Activated T-helper 1 cell treated with anti-CD3 and anti-CD28 coated beads, Interleukin-2, amount 50 U/mL, for 16 hours (primary cell): Measurements from ENCODE around the gene GLIS2.

Source experiments
- DNase-seq, 2 donors: peaks; one replicate each; pipeline ENCODE4 v3.0.0-alpha.2; 2020; ENCODE audit warnings: low read depth in 1 of 2, low spot score in 1 of 2

The GLIS2 gene

DNA sequence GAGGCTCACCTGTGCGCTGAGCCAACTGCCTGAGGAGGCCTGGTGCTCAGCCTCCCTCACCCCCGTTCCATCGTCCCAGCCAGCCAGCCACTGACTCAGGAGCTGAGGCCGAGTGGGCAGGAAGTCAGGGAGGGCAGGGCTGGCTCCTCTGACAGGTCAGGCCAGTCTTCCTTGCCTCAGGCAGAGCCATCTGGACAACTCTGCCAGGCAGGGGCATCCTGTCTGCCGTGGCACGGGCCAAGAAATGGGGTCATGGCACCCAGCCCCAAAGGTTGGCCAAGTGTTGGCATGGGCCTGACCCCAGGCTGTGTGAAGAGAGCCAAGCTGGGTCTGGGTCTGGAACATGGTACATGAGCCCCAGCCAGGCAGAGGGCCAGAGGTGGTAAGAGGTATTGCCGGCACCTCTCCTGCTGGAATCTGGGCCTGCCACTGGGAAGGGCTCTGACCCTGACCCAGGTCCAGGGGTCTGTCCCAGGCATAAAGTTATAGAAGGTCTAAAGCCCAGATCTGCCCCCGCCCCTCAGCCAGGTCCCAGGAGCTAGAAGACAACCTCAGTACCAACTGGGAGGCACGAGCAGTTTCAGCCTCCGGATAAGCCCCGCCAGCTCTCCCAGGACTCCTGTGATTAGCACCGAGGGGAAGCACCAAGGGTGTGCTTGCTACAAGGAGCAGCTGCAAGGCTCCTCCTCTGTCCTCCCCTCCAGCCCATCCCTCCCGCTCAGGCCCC, 53.3 kb downstream of the GLIS2 start:
- DNase-seq = no peak

DNA sequence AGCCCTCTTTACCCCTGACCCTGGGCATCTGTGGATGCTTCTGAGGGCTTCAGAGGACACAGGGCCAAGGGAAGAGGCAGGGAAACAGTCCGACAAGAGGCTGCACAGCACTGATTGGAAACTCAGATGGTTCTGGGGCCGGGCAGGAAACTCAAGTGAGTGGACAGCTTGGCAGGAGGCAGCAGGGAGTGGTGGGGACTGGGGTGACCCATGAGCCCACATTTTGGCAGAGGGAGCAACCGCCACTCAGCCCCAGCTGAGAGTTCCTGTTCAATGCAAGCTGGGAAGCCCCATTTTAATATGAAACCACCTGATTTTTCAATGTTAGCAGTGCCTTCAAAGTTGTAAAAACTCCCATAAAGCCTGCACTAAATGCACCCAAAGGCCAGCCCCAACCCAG, 54.3 kb downstream of the GLIS2 start:
- DNase-seq = no peak

DNA sequence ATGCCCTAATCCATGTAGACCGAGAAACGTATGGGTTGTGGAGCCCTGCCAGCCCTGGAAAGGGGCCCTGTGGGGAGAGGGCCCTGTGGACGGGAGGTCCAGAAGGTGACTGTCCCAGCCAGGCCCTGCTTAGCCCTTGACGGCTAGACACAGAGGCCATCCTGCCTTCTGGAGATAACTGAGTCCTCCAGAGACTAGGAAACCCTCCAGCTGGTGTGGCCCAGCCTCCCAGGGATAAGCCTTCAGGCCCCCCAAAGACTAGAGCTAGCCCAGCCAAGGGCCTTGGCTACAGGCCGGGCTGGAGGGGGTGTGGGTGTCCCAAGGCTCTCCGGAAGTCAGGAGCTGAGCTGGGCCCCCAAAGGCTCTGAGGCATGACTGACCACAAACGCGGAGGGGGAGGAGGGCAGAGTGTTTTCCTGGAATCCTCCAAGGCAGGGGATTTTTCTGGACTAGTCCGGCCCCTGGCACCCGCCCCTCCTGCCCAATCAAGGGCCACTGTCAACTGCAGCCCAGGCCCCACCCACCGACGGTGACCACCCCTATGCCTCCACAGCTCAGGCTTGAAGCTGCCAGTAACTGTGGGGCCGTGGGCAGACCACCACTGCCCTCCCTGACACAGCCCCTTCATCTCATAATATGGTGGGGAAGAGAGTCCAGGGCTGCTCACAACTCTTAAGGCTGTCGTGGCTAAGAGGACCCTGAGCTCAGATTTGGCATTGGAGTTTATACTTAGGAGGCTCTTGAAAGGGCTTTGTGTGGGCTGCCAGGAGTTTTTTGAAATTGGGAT, 54.9 kb downstream of the GLIS2 start:
- no peak for DNase-seq

DNA sequence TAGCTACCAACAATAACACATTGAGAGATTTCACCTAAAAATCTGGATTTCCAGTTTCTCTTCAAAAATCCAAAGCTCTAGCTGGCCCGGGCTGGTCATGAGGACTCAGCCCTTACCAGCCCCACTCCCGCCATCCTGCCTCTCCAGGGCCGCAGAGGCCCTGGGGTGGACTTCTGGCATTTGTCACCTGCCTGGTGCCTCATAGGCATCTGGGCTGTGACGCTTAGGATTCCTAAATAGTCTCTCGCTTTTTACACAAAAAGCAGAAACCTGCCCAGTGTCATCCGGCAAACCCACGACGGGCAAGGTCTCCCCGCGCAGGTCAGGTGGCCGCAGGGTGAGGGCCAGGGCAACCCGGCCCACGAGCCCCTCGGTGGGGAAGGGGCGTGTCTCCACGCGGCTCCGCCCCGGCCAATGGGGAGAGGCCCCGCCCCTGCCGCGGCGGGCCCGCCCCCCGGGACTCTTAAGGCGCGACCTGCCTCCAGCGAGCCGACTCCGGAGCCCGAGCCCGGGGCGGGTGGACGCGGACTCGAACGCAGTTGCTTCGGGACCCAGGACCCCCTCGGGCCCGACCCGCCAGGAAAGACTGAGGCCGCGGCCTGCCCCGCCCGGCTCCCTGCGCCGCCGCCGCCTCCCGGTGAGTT, 55.6 kb downstream of the GLIS2 start, which contains the start of gene VASN:
VASN (plus strand) TSS at position 492 of the 644 bp plus-strand sequence. CDS start 9,030 bp downstream, outside the sequence.
- peak; percentile 37 to 63 for DNase-seq

DNA sequence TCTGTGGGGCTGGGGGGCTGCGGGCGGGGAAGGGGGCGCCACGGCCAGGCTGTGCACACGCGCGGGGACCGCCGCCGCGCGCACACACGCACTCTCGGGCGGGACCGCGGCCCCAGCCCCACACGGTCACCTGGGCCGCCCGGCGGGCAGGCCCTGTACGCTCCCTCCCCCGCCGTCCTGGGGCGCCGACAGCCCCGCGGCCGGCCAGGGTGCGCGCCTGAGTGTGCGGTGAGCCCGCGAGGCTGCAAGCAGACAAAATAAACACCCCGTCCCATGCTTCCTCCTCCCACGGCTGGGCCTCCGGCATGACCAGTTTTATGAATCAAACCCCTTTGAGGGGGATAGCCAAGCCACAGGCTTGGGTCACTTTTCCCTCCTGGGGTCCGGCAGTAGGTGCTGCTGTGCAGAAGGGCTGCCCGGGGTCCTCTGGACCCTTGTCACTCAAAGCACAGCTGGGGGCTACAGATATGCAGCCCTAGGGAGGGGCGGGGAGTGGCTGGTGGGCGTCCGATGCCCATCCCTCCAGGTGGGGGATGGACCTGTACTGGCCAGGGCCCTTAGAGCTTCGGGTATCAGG, 56.2 kb downstream of the GLIS2 start:
- DNase-seq = no peak

DNA sequence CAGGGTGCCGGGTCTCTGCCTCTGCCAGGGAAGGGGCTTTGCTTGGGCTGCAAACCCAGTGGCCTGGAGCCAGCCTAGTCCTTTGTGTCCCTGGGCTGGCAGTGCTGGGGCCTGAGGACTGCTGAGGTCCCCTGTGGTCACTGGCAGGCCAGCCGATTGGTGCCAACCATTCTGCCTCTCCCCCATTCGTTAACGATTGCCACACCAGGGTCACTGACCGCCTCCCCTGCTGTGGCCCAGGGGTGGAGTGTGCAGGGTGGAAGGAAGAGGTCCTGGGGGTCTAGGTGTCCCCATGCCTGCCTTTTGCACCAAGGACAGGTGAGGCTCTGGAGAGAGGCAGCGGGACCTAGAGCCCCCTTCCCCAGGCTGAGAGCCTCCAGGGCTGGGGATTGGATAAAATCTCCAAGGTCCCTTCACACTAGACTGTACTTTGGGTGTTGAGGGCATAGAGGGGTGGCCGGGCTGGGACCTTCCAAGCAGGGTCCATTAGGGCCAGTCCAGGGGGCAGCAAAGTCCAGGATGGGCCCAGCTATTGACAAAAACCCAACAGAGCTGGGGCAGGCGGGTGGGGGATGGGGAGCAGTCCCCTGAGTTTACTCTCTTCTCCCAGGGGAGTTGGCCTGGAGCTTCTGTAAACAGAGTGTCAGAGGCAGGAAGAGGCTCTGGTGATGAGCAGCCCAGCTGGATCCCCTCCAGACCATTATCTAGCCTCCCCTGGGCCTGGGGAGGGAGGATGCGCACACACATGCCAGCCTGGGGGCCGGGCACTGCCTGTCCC, 56.9 kb downstream of the GLIS2 start:
- no peak for DNase-seq

DNA sequence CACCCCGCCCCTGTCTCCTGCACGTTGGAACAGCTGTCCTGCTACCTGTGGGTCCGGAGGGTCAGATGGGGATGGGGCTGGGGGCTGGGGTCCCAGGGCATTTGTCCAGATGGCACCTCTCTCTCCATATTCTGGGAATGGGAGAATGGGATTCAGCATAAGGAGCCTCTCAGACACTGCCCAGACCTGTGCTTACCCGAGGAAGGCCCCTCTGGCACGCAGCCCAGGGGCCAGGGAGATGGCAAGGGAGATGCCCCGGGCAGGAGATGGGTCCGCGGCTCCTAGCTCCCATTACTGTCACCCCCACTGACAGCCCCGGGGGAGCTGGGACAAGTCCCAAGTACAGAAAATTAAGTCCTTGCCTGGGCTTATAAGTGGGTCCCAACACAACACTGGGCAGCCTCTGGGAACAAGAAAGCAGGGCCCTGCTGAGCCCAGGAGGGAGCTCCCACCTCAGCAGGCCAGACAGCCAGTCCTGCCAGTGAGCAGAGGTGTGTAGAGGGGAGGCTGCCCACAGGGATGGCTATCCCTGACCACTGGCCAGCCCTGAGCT, 57.6 kb downstream of the GLIS2 start:
- no peak for DNase-seq

DNA sequence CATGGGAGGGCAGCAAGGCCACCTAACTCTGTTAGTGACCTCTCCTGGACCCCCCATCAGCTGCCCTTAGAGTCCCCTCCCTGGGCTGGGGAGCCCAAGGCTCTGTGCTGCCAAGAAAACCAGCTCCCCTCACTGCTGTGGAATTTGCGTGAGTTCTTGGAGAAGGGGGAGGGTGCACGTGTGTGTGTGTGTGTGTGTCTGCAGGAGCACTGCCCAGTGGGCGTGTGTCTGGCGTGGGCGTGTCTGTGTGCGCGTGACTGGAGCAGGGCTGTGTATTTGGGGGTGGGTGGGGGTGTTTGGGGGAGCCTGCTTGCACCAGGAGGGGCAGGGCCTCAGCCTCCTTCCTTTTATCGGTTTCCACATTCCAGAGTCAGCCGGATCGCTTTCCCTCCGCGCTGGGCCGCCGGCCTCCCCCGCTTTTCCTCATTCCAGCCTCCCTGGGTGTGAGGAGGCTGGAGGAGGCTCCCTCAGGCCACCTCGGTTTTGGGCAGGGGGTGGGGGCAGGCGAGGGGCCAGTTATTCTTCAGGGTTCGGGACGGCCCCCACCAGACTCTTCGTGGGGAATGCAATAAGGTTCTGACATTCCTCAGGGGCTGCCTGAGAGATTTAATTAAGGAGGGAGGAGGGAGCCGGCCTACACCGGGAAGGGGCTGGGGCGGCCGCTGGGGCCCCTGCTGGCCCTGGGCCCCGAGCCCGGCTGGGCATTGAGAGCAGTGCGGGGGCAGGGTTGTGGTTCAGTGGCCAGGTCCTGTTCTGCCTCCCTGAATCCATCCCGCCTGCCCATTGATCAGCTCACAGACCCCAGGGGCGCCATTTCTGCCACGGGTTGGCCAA, 58.3 kb downstream of the GLIS2 start:
- no peak for DNase-seq

DNA sequence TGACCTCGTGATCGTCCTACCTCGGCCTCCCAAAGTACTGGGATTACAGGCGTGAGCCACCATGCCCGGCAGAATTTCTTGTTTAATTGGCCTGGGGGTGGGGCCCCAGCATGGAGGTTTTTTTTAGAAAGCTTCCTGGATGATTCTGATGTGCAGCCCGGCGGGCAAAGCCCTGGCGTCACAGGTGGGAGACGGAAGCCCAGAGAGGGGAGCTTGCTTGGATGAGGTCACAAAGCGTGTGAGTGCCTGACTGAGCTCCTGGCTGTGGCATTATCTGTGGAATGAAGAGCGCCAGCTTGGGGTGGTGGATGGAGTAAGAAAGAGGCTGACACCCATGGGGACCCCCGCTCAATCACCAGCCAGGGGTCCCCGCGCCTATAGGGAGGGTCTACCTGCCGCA, 59.9 kb downstream of the GLIS2 start:
- no peak for DNase-seq

DNA sequence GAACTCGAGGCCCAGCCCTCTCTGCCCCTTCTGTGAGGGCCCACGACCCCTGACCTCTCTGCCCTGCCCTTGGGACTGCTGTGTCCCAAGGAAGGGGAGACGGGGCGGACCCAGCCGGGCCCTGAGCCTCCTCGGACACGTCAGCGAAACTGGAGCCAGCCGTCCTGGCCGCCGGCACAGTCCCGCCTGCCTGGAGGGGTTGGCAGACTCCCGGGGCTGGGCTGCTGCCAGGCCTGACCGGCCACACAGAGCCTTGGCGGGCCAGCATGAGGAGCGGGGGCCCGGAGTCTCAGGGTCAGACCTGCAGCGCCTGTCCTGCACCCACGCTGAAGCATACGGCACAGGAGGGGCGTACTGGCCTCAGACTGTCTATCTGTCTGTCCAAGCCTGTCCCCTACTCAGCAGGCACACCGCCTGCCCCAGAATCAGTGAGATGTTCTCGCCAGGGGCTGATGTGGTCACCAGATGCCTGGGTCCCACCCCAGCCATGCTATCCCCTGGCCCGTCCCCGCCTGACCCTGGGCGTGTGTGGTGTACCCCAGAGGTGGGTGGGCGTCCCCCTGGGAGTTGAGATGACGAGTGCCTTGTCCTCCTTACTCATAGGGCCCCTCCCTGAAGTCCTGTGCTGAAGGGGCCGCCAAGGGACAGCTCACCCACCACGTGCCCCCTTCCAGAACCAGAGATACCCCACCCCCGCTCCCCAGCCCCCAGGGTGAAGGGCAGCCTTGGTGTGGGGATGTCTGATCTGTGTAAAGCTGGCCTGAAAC, 60.4 kb downstream of the GLIS2 start:
- DNase-seq = no peak

DNA sequence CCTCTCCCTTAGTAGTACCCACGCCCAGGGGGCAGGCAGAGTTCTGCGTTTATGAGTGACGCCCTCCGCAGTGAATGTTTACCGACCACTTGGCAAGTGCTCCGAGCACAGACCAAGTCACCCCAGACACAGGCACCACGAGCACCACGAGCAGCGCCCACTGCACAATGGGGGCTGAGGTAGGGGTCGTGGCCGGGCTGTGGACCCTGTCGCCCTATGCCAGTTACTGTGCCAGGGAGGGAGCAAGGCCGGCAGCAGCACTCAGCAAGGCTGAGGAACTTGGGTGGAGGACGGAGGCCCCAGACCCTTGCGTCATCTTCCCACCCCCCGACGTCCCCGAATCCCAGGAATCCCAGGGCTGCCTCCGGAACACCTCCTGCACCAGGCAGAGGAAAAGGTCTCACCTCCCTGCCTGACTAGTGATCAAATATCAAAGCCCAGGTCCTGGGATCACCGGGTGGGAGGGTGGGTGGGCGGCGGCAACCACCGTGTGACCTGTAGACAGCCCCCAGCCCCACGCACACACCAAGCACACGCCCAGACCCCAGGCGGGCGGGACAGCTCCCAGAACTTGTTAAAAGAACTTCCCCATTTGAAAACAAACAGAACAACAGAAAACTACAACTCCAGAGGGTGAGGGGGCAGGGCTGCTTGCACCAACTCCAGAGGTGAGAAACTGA, 61.2 kb downstream of the GLIS2 start:
- no peak for DNase-seq

DNA sequence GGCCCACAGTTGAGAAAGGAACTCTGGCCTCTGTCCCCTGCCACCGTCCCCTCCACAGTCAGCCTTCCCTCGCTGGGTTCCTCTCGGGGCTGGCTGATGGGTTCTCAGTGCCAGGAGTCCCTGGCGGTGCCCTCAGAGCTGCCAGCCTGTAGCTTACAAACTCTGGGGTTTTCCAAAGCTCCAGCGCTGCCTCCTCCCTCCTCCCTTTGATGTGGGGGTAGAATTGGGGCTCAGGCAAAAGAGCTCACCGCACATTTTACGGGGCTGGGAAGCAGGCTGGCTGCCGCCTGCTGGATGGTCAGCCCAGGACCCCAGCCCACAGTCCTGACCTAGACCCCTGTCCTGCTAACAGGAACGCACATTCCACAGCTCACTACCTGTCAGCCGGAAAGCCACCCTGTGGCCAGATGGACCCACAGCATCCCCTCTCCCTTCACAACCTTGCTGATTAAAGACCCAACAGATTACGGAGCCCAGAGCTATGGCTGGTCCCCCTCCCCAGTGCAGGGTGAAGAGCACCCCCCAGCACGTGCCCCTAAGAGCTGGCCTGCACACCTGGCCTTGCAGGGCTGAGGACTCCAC, 61.8 kb downstream of the GLIS2 start:
- DNase-seq = no peak

DNA sequence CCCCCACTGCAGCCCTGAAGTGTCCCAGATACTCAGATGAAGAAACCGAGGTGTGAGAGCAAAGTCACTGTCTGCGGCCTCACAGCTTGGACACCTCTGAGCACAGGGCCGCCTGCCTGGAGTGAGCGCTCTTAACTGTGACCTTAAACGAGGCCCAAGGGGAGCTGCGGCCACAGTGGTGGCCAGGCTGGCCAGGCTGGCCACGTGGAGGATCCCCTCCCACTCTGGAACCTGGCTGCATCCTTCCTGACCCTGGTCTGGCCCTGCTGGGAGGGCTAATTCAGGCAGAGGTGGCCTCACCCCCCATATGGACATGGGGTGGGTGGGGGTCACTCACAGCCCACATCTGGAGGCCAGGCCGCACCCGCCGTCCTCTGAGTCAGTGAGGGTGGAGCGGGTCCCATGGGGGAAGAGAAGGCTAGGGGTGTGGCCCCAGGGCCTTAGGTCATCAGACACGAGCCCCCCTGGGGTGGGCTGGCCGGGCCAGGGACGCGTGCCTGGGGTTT, 62.3 kb downstream of the GLIS2 start:
- no peak for DNase-seq

DNA sequence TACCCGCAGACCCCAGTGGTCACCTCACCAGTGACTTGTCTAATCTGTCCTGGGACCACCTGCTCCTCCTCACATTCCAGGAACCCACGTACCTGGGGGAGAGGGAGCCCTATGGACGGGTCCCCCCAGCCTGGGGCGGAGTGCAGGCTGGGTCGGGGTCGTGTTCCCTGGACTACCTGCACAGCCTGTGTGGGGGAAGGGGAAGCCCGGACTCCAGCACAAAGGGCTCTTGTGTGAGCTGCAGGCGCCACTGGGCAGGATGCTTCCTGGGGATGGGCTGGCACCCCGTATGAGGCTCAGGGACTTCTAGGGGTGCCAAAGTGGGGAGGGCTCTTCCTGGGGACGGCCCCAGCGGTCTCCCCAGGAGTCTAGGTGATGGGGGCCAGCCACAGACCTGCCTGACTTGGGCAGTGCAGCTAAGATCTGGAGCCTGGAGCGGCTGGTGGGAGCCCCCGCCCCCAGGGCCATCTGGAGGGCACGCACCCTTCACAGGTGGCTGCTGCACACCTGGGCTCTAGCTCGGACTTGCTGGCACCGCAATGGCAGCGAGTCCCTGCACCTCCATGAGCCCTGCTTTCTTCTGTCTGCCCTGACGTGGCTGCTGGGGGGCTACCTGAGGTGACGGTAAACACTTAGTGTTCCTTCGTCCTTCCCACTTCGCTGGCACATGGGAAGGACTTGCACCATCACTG, 63.3 kb downstream of the GLIS2 start:
- DNase-seq = no peak

DNA sequence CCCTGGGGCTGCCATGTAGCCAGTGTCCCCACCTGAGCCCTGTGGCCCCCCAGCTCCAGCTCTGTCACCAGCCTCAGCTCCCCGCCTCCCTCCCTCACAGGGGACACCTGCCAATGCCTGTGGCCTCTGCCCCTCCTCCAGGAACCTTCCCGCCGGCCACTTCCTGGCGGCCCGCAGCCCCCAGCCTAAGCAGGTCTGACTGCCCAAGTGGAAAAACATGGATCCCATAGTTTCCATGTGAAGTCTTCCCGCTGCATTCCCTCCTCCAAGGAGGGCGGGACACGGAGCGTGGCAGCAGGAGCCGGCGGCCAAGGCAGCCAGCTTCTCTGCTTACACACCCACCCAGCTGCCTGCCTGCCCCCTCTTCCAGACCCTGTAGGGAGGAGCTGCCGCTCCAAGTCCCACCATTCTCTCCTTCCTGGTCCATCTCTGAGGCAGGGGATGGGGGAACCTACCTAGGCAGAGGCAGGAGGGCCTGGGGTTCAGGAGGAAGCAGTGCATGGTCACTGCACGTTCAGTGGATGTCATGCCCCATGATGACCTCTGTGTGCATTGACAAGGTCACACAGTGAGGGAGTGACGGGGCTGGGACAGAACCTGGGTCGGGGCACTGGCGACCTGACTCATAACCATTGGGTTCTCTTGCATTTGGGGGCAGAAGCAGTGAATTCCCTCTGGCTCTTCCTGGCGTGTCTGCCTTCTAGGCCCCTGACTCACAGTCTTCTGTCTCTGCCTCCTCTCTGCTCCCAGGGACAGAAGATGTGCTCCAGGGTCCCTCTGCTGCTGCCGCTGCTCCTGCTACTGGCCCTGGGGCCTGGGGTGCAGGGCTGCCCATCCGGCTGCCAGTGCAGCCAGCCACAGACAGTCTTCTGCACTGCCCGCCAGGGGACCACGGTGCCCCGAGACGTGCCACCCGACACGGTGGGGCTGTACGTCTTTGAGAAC, 64.5 kb downstream of the GLIS2 start:
- no peak for DNase-seq
